ENCODE measurements around the gene C1RL. TPM values are rescaled to one million over a fixed set of nuclear protein-coding genes. Genes with fewer than 3 reads are reported as not detected.

C1RL gene
- 100 to 1,000 TPM in 1 of 4 donors, 10 to 100 TPM in 3; 15.4 to 121 (median 37.4) TPM for total RNA-seq

GRCh38 chr12:7108796-7109571 lies at the start of gene C1RL:
Gene C1RL, minus strand, starts transcription at chr12:7109214. Its CDS starts 34 bp downstream, at chr12:7109180.
- Histone ChIP-seq H3K36me3 (no peaks in the 10 kb centered on the region), H3K27me3 (no peaks in the 10 kb centered on the region), H3K4me3 (peak within 1 kb of the TSS; percentile 63 to 70), H3K9me3 (no peaks in the 10 kb centered on the region), H3K27ac (peak within 1 kb of the TSS; percentile 96 to 98), H3K4me1 (peaks cover 0 to 3% of the 10 kb centered on the region in 2 donors)
- TF ChIP-seq POLR2A (IDR thresholded peaks at IDR 0.05) = peak; percentile 28 to 49
- TF ChIP-seq CTCF (IDR thresholded peaks at IDR 0.05) = peak; percentile 94 to 99 (median 98)
- peak; percentile 96 to 97 for DNase-seq
- intact Hi-C loops (cut with DNase I; ENCODE audit: low total_unique reads) = loop anchor here (5.0 kb wide), 1 partner anchor 47 kb away; the partner anchor contains the start of gene C1S

GRCh38 chr12:7157391-7157790 lies 48.4 kb upstream of the C1RL start:
- no peak for TF ChIP-seq CTCF (IDR thresholded peaks at IDR 0.05)
- no peak for TF ChIP-seq POLR2A (IDR thresholded peaks at IDR 0.05)
- Histone ChIP-seq H3K4me3 (no peak overlapping the region), H3K9me3 (no peaks in the 10 kb centered on the region), H3K27ac (no peak overlapping the region), H3K27me3 (no peaks in the 10 kb centered on the region), H3K36me3 (no peaks in the 10 kb centered on the region), H3K4me1 (no peaks in the 10 kb centered on the region)
- intact Hi-C loops (cut with DNase I; ENCODE audit: low total_unique reads) = no loop called here
- no peak for DNase-seq

GRCh38 chr12:7156259-7157197 lies 47.5 kb upstream of the C1RL start:
- Histone ChIP-seq H3K36me3 (no peaks in the 10 kb centered on the region), H3K4me3 (no peak overlapping the region), H3K27ac (no peak overlapping the region), H3K27me3 (no peaks in the 10 kb centered on the region), H3K4me1 (no peaks in the 10 kb centered on the region), H3K9me3 (no peaks in the 10 kb centered on the region)
- intact Hi-C loops (cut with DNase I; ENCODE audit: low total_unique reads) = no loop called here
- DNase-seq = no peak
- TF ChIP-seq POLR2A (IDR thresholded peaks at IDR 0.05) (no peak), CTCF (IDR thresholded peaks at IDR 0.05) (no peak)

- intact Hi-C loops (cut with DNase I; ENCODE audit: low total_unique reads) = no loop called here
- no peaks in the 10 kb centered on the region for H3K27me3 ChIP-seq
- no peak for DNase-seq
Measured at GRCh38 chr12:7155471-7156034, 46.5 kb upstream of the C1RL start.

More at GRCh38 chr12:7155471-7156034, 46.5 kb upstream of the C1RL start:
- Histone ChIP-seq H3K9me3 (no peaks in the 10 kb centered on the region), H3K4me3 (no peak overlapping the region), H3K4me1 (no peaks in the 10 kb centered on the region), H3K27ac (no peak overlapping the region), H3K36me3 (no peaks in the 10 kb centered on the region)
- no peak for TF ChIP-seq CTCF (IDR thresholded peaks at IDR 0.05)

All from uterus (tissue), 4 donors.